ENCODE data around the gene ISOC1. TPM values are rescaled to one million over a fixed set of nuclear protein-coding genes. Genes with fewer than 3 reads are reported as not detected.

Gene ISOC1
- total and polyA plus RNA-seq, 10 of the 15 experiments (the other 5 are each of a cell fraction or from before 2014, with no cell fraction given) = 12.6 to 61.8 (median 29.9) TPM

GRCh38 chr5:129094924-129095899 is 663 bp downstream of the ISOC1 start (continued):
- TF ChIP-seq IRF5 (IDR thresholded peaks at IDR 0.05; ENCODE audit: borderline replicate concordance) (no peak), EP300 (IDR thresholded peaks at IDR 0.05; ENCODE audit: borderline replicate concordance in 1 of 2, control insufficient read depth in 1 of 2, low read depth in 2 of 2, low read length in 2 of 2) (no peak), EED (IDR thresholded peaks at IDR 0.05; ENCODE audit: low read depth) (peak; percentile 51; the same call in 1 of the 2 replicates), CHD1 (IDR thresholded peaks at IDR 0.05; ENCODE audit: low read depth, low read length) (no peak), BCLAF1 (IDR thresholded peaks at IDR 0.05) (no peak), CBX5 (IDR thresholded peaks at IDR 0.05; ENCODE audit: low read depth) (peak; percentile 59; the same call in 1 of the 2 replicates), RUNX3 (IDR thresholded peaks at IDR 0.05; ENCODE audit: low read length) (peak; percentile 70), RAD21 (IDR thresholded peaks at IDR 0.05; ENCODE audit: insufficient read depth, low read depth, low read length) (no peak), KAT2A (conservative IDR thresholded peaks at IDR 0.05; ENCODE audit: control insufficient read depth, low read depth, low read length) (no peak), CREM (IDR thresholded peaks at IDR 0.05; ENCODE audit: low read depth) (no peak), MXI1 (IDR thresholded peaks at IDR 0.05; ENCODE audit: low read depth, low read length) (peak; percentile 44; the same call in 1 of the 2 replicates), SIX5 (IDR thresholded peaks at IDR 0.05; ENCODE audit: low read depth, low read length, severe bottlenecking) (no peak), REST (IDR thresholded peaks at IDR 0.05; ENCODE audit: low read depth, low read length) (no peak), RELB (IDR thresholded peaks at IDR 0.05; ENCODE audit: low read depth) (no peak), SUZ12 (IDR thresholded peaks at IDR 0.05; ENCODE audit: unreplicated experiment) (no peak), TCF3 (IDR thresholded peaks at IDR 0.05; ENCODE audit: borderline replicate concordance, insufficient read depth, low read depth, low read length) (peak; percentile 99), SMAD1 (IDR thresholded peaks at IDR 0.05; ENCODE audit: low read depth, partially characterized antibody) (no peak), BMI1 (IDR thresholded peaks at IDR 0.05; ENCODE audit: borderline replicate concordance) (no peak)
